Activated T-helper 2 cell treated with anti-CD3 and anti-CD28 coated beads, Interferon-gamma antibody, Interleukin-2, Interleukin-4, amounts not matched to agents 10 μg/mL and 5 μg/mL and 100 μg/mL, durations not matched to agents 14 hours and 24 hours and 36 hours (primary cell): ENCODE results near the gene LGALS12. TPM values are rescaled to one million over a fixed set of nuclear protein-coding genes. Genes with fewer than 3 reads are reported as not detected.
A peak's percentile ranks its signal among the peaks of the same experiment; 100 is the strongest.

Source experiments
- DNase-seq: peaks from one replicate; pipeline ENCODE4 v3.0.0; 2021; ENCODE audit warnings: low spot score
- H3K27ac Mint-ChIP-seq: one replicate; pipeline ENCODE4 v1.8.0; 2021; ENCODE audit warnings: mixed read lengths
- H3K27me3 Mint-ChIP-seq: one replicate; pipeline ENCODE4 v1.8.0; 2021; ENCODE audit warnings: low read depth, mixed read lengths
- H3K36me3 Mint-ChIP-seq: one replicate; pipeline ENCODE4 v1.8.0; 2021; ENCODE audit warnings: low read depth, mixed read lengths
- H3K4me1 Mint-ChIP-seq: one replicate; pipeline ENCODE4 v1.8.0; 2021; ENCODE audit warnings: low read depth, mixed read lengths
- H3K4me3 Mint-ChIP-seq: one replicate; pipeline ENCODE4 v1.8.0; 2021; ENCODE audit warnings: low read depth, mild to moderate bottlenecking, moderate library complexity, mixed read lengths
- H3K9me3 Mint-ChIP-seq: one replicate; pipeline ENCODE4 v1.8.0; 2021; ENCODE audit warnings: mixed read lengths
- intact Hi-C: fragments of 100-400 bp; cut with micrococcal nuclease; formaldehyde crosslinking; loops from one replicate; pipeline ENCODE4 v1.15.1; 2023
- total RNA-seq: library from RNA; stranded (reverse); gene quantifications from 2 replicates; pipeline ENCODE4 v1.2.3, GENCODE V29; 2022

The LGALS12 gene
- total RNA-seq, 1 donor from 2014 or later: 1.4 TPM

DNA sequence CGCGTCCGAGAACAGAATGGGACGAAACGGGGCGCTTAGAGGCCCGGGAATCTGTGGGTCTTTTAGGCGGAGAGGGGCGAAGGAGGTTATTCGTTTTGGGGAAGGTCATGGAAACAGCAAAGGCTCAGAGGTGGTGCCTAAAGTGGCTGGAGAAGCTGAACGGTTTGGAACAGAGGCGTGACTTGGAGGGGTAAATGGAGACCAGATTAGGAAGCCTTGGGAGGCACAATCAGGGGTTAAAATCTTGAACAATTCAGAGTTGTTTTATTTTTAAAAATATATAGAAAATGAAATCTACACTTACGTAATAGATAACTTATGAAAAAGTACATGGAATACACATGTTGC lies 14.7 kb upstream of the LGALS12 start:
- DNase-seq: no peak
- Mint-ChIP-seq H3K9me3 (peaks cover 14% of the 10 kb centered on the region), H3K4me1 (peaks cover 28% of the 10 kb centered on the region), H3K36me3 (peaks cover 6% of the 10 kb centered on the region), H3K27me3 (peaks cover 62% of the 10 kb centered on the region), H3K4me3 (peak overlapping the region; percentile 83), H3K27ac (peak overlapping the region; percentile 78)
- intact Hi-C loops: loop anchor here (1.0 to 5.0 kb wide), 4 partner anchors 44 to 121 kb away; partner anchors contain the start of genes PLAAT3 and PLAAT4

DNA sequence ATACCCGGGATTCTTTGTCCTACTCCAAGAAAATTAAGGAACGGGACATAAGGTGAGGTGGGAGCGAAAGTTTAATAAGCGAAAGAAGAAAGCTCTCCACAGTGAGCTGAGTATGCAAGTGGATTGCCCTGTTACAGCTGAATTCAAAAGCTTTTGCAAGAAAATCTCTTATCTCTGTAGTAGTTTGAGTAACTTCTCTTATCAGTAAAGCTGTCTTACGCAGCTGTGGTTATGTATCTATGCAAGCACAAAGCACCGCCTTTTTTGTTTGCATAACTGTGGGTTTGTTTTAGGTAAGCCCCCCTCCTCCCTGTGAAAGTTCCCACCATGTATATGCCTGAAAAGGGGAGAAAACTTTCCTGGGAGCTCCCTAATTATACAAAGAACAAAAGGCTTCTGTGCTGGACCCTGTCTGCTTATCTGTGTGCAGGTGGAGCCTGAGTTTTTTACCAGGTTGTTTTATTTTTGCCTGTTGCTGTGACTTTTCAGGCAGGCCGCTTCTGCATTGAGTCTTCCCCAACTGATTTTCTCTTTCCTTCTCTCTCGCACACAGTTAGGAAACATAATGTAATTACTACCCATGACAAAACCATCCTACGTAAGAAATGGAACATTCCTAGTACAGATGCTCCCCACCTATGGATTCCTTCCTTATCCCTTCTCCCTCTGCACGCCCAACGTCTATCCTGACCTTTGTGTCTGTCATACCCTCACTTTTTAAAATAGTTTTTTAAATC lies 14.1 kb upstream of the LGALS12 start:
- no peak for DNase-seq
- peaks cover 28% of the 10 kb centered on the region for H3K4me1 Mint-ChIP-seq
- intact Hi-C loops: loop anchor here (1.0 to 5.0 kb wide), 4 partner anchors 45 to 120 kb away; partner anchors contain the start of genes PLAAT3 and PLAAT4
- peaks cover 6% of the 10 kb centered on the region for H3K36me3 Mint-ChIP-seq
- peak overlapping the region; percentile 67 for H3K27ac Mint-ChIP-seq
- H3K9me3 Mint-ChIP-seq: peaks cover 13% of the 10 kb centered on the region
- peak overlapping the region; percentile 83 for H3K4me3 Mint-ChIP-seq
- H3K27me3 Mint-ChIP-seq: peaks cover 61% of the 10 kb centered on the region

DNA sequence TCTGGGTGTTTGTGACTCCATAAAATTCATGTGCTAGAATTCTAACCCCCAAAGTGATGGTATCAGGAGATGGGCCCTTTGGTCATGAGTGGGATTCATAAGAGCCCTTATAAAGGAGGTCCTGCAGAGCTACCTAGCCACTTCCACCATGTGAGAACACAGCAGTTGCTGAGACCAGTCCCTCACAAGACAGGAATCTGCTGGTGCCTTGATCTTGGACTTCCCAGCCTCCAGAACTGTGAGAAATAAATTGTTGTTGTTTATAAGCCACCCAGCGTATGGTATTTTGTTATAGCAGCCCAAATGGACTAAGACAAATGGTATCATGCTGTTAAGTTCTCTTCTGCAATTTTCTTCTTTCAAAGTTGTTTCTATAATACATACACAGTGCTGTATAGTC lies 13.4 kb upstream of the LGALS12 start:
- peaks cover 62% of the 10 kb centered on the region for H3K27me3 Mint-ChIP-seq
- H3K9me3 Mint-ChIP-seq: peaks cover 17% of the 10 kb centered on the region
- H3K4me1 Mint-ChIP-seq: peaks cover 28% of the 10 kb centered on the region
- DNase-seq: no peak
- intact Hi-C loops: loop anchor here (5.0 kb wide), 2 partner anchors 45 to 120 kb away; partner anchors contain the start of gene PLAAT3
- peak overlapping the region; percentile 67 for H3K27ac Mint-ChIP-seq
- no peak overlapping the region for H3K4me3 Mint-ChIP-seq
- H3K36me3 Mint-ChIP-seq: peaks cover 6% of the 10 kb centered on the region

DNA sequence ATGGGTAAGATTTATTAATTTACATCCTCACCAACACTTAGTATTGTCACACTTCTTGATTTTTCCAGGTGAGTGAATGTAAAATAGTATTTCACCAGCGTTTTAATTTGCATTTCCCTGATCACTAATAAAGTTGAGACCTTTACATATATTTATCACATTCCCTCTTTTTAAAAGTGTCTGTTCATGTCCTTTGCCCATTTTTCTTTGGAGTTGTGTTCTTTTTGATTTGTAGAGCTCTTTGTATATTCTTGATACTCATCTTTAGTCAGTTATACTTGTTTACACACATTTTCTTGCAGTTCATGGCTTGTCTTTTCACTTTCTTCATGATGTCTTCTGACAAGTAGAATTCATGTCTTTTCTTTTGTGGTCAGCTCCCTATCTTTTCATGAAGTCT lies 12.8 kb upstream of the LGALS12 start:
- no peak overlapping the region for H3K27ac Mint-ChIP-seq
- peaks cover 63% of the 10 kb centered on the region for H3K27me3 Mint-ChIP-seq
- peaks cover 6% of the 10 kb centered on the region for H3K36me3 Mint-ChIP-seq
- intact Hi-C loops: loop anchor here (5.0 kb wide), 2 partner anchors 46 to 119 kb away; partner anchors contain the start of gene PLAAT3
- no peak for DNase-seq
- no peak overlapping the region for H3K4me3 Mint-ChIP-seq
- peaks cover 24% of the 10 kb centered on the region for H3K9me3 Mint-ChIP-seq
- peaks cover 28% of the 10 kb centered on the region for H3K4me1 Mint-ChIP-seq

DNA sequence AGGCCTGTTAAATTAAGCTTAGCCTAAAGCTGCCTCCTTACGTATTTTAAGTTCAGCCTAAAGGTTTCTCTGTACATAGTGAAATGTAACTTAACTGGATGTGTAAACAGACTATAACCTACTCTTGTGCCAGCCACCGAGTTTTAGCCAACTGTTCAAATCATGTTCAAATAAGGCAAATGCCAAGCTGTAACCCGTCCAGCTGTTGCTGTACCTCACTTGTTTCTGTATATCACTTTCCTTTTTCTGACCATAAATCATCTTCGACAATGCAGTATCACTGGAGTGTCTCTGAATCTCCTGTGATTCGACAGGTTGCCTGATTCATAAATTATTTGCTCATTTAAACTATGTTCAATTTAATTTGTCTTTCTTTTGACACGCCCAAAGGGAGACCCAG lies 10.9 kb upstream of the LGALS12 start:
- H3K27me3 Mint-ChIP-seq: peaks cover 52% of the 10 kb centered on the region
- H3K4me3 Mint-ChIP-seq: no peak overlapping the region
- peaks cover 17% of the 10 kb centered on the region for H3K4me1 Mint-ChIP-seq
- H3K27ac Mint-ChIP-seq: no peak overlapping the region
- H3K9me3 Mint-ChIP-seq: peaks cover 40% of the 10 kb centered on the region
- peaks cover 6% of the 10 kb centered on the region for H3K36me3 Mint-ChIP-seq
- intact Hi-C loops: loop anchor here (5.0 kb wide), 2 partner anchors 48 to 117 kb away; partner anchors contain the start of gene PLAAT3
- DNase-seq: no peak

DNA sequence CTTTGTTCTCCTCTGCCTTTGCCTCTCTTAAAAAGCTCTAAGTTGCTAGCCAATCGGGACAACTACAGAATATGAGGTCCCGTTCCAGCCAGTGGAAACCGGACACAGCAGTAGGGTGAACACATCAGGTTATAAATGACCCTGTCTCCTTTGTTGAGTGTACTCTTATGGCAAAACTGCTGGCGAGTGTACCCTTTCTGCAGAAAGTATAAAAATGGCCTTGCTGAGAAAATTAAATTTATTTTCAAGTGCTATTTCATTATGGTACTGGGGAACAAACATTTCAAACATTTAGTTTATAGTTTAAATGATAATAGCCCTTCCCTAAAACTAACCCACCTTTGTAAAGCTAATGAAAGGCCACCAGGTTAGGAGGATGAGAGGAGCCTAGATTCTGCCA lies 6.0 kb upstream of the LGALS12 start:
- DNase-seq: no peak
- H3K4me3 Mint-ChIP-seq: no peak overlapping the region
- no peak overlapping the region for H3K27ac Mint-ChIP-seq
- H3K36me3 Mint-ChIP-seq: peaks cover 9% of the 10 kb centered on the region
- intact Hi-C loops: no loop called here
- H3K9me3 Mint-ChIP-seq: peaks cover 46% of the 10 kb centered on the region
- peaks cover 5% of the 10 kb centered on the region for H3K4me1 Mint-ChIP-seq
- H3K27me3 Mint-ChIP-seq: peaks cover 32% of the 10 kb centered on the region

DNA sequence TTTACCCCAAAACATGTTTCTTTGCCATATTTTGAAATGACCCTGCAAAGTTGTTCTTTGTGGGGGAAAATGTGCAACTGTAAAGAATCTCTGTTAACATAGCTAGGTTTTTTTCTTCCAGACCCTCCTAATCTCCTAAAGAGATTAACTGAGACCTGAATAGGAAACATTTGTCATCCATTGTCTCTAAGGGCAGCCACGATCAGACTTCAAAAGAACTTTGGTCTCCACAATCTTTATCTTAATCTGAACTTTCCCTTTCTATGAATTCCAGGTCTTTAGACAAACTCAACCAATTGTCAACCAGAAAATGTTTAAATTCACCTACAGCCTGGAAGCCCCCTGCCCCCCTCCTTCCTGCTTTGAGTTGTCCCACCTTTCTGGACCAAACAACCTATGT lies 4.6 kb upstream of the LGALS12 start:
- H3K36me3 Mint-ChIP-seq: peaks cover 9% of the 10 kb centered on the region
- no peak overlapping the region for H3K4me3 Mint-ChIP-seq
- H3K27me3 Mint-ChIP-seq: peaks cover 21% of the 10 kb centered on the region
- peaks cover 8% of the 10 kb centered on the region for H3K4me1 Mint-ChIP-seq
- H3K27ac Mint-ChIP-seq: no peak overlapping the region
- H3K9me3 Mint-ChIP-seq: peaks cover 46% of the 10 kb centered on the region
- DNase-seq: no peak
- intact Hi-C loops: no loop called here

DNA sequence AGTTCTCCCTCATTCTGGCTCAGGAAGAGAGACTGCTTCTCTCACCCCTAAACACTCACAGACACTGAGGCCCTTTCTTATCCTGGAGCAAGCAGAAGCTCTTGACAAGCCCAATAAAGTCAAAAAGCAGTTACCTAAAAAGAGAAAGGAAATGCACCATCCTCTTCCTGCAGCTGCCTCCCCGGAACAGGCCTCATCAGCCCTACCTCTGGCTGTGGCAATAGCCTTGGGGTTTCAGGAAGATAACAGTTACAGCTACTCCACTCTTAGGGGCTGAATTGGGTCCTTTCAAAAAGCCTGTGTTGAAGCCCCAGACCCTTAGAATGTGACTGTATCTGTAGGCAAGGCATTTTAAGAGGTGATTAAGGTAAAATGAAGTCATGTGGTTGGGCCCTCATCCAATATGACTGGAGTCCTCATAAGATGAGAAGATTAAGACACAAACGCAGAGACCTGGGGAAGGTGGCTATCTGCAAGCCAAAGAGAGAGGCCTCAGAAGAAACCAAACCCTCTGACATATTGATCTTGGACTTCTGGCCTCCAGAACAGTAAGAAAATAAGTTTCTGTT lies 3.5 kb upstream of the LGALS12 start:
- Mint-ChIP-seq H3K9me3 (peaks cover 42% of the 10 kb centered on the region), H3K27ac (no peak overlapping the region), H3K36me3 (peaks cover 9% of the 10 kb centered on the region), H3K27me3 (peaks cover 18% of the 10 kb centered on the region), H3K4me3 (no peak overlapping the region), H3K4me1 (peaks cover 13% of the 10 kb centered on the region)
- no peak for DNase-seq
- intact Hi-C loops: no loop called here

DNA sequence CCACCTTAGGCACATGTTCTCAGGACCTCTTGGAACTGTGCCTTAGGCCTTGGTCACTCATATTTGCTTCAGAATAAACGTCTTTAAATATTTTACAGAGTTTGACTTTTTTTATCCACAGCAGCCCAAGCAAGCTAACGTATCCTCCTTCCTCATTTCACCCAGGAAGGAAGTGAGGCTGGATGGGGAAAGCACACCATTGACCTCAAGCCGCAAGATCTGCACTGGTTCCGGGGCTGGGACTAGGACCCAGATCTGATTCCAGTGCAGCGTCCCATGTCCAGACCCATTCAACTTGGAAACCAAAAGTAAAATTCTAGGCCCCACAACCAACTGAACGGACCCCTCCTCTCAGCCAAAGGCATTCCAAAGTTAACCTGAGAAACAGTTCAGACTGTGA lies 2.4 kb upstream of the LGALS12 start:
- Mint-ChIP-seq H3K9me3 (peaks cover 32% of the 10 kb centered on the region), H3K36me3 (peaks cover 9% of the 10 kb centered on the region), H3K4me3 (no peak overlapping the region), H3K4me1 (peaks cover 13% of the 10 kb centered on the region), H3K27me3 (peaks cover 12% of the 10 kb centered on the region), H3K27ac (no peak overlapping the region)
- intact Hi-C loops: no loop called here
- DNase-seq: no peak

DNA sequence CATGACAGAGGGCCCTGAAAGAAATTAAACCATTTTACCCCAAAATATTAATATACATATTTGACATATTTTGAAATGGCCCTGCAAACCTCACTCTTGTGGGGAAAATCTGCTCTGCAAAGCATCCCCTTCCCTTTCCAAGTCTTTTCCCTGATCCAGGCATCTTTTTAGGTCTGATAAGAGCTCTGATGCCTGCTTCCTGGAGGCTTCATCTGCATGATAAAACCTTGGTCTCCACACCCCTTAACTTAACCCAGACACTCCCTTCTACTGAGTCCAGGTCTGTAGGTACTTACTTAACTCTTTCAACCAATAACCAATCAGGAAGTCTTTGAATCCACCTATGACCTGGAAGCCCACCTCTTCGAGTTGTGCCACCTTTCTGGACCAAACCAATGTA lies 1.8 kb upstream of the LGALS12 start:
- peaks cover 13% of the 10 kb centered on the region for H3K4me1 Mint-ChIP-seq
- H3K4me3 Mint-ChIP-seq: no peak overlapping the region
- peaks cover 28% of the 10 kb centered on the region for H3K9me3 Mint-ChIP-seq
- intact Hi-C loops: no loop called here
- peaks cover 8% of the 10 kb centered on the region for H3K27me3 Mint-ChIP-seq
- peaks cover 9% of the 10 kb centered on the region for H3K36me3 Mint-ChIP-seq
- H3K27ac Mint-ChIP-seq: no peak overlapping the region
- DNase-seq: no peak

DNA sequence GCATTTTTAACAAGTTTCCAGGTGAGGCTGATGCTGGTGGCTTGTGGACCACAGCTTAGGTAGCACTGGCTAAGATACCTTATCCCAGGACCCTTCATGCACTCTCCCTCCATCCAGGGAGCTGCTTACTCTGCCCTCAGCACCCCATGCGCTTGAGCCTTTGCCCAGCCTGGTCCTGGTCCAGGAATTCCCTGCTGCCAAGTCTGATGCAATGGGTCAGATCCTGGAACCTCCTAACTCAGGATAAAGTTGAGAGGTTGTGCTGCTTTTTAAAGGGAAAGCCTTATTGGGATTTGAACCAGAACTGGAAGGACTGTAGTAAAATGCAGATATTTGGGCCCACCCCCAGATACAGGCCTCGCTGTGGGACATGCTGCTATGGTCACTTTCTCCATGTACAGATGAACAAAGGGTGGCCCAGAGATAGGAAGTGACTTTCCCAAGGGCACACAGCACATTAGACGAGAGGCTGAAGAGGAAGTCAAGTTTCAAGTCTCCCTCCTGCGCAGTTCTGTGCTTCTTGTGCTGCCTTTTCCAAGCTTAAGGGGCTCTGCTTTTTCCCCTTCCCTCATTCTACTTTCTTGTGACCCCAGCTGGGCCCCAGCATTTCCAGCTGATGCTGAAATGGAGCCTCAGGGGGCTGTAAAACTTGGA lies 824 bp upstream of the LGALS12 start:
- DNase-seq: no peak
- intact Hi-C loops: no loop called here
- Mint-ChIP-seq H3K4me3 (no peak overlapping the region), H3K36me3 (peaks cover 9% of the 10 kb centered on the region), H3K27me3 (peaks cover 8% of the 10 kb centered on the region), H3K4me1 (peaks cover 13% of the 10 kb centered on the region), H3K27ac (no peak overlapping the region), H3K9me3 (peaks cover 18% of the 10 kb centered on the region)

DNA sequence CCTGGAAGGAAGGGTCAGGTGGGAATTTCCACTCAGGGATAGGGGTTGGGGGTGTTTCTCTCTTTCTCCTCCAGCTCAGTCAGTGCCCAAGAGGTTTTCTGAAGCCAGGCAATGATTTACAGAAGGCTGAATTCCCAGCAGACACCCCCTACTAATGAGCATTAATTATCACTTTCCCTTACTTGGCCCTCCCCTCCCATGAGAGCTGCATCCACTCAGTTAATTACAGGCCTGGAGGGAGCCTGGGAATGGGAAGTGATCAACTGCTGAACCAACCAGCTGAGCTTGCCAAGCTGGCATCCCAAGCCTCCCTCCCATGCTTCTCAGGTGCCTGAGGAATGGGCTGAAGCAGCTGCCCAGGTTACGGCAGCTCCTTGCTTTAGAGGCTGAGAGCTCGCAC lies 992 bp downstream of the LGALS12 start:
- H3K27me3 Mint-ChIP-seq: peaks cover 8% of the 10 kb centered on the region
- H3K4me1 Mint-ChIP-seq: peaks cover 13% of the 10 kb centered on the region
- peaks cover 5% of the 10 kb centered on the region for H3K36me3 Mint-ChIP-seq
- no peak for DNase-seq
- H3K9me3 Mint-ChIP-seq: peaks cover 4% of the 10 kb centered on the region
- no peak overlapping the region for H3K4me3 Mint-ChIP-seq
- H3K27ac Mint-ChIP-seq: no peak overlapping the region
- intact Hi-C loops: no loop called here

DNA sequence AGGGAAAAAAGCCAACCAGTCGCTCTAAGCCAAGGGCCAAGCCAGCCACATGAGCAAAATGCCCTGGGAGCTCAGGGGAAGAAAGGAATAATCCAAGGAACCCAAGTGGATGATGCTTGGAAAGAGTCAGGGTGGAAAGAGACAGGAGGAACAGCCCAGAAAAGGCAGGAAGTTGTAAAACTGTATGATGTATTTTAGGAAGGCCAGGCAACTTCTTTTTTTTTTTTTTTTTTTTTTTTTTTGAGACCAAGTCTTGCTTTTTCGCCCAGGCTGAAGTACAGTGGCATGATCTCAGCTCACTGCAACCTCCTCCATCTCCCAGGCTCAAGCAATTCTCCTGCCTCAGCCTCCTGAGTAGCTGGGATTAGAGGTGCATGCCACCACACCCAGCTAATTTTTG lies 1.6 kb downstream of the LGALS12 start:
- Mint-ChIP-seq H3K27me3 (peaks cover 8% of the 10 kb centered on the region), H3K4me1 (peaks cover 8% of the 10 kb centered on the region), H3K36me3 (no peaks in the 10 kb centered on the region), H3K27ac (no peak overlapping the region), H3K9me3 (no peaks in the 10 kb centered on the region), H3K4me3 (no peak overlapping the region)
- no peak for DNase-seq
- intact Hi-C loops: no loop called here
